A549 (cell line): Measurements from ENCODE around the gene ZNF605.

ENCODE experiments used
- BHLHE40 ChIP-seq: IDR thresholded peaks from 2 replicates; pipeline ENCODE4 v1.6.1; 2012; ENCODE audit warnings: low read depth, low read length, inconsistent platforms
- CEBPB ChIP-seq, 2 experiments: fragments of >200 bp in 1 of 2; sonication (Bioruptor Twin) in 1 of 2; formaldehyde crosslinking in 1 of 2; IDR thresholded peaks; 2 replicates each; pipeline ENCODE4 v1.6.1; 2012 to 2016
- CHD2 ChIP-seq: fragments of 150-350 bp; IDR thresholded peaks from 2 replicates; pipeline ENCODE4 v1.6.1; 2014; ENCODE audit warnings: low read length; ENCODE audit not compliant: partially characterized antibody
- CHD4 ChIP-seq: fragments of 200-600 bp; sonication (generic); IDR thresholded peaks from 2 replicates; pipeline ENCODE4 v1.6.1; 2016; ENCODE audit warnings: antibody characterized with exemption, mild to moderate bottlenecking, borderline replicate concordance
- JUN ChIP-seq, 2 experiments: fragments of >200 bp; sonication (Bioruptor Twin); formaldehyde crosslinking; IDR thresholded peaks; 2 replicates in 1 of 2; 3 replicates in 1 of 2; pipeline ENCODE4 v1.6.1; 2016 to 2017
- POLR2A ChIP-seq: IDR thresholded peaks from 2 replicates; pipeline ENCODE4 v1.6.1; 2012; ENCODE audit warnings: mild to moderate bottlenecking, low read length
- POLR2AphosphoS2 ChIP-seq: conservative IDR thresholded peaks from 2 replicates; pipeline ENCODE4 v1.6.1; 2012; ENCODE audit warnings: low read length, improper control_type of control experiment, inconsistent platforms
- RAD21 ChIP-seq, 2 experiments: fragments of >200 bp in 1 of 2; sonication (Bioruptor Twin) in 1 of 2; formaldehyde crosslinking in 1 of 2; IDR thresholded peaks in 1 of 2; conservative IDR thresholded peaks in 1 of 2; 2 replicates in 1 of 2; 3 replicates in 1 of 2; pipeline ENCODE4 v1.6.1; 2012 to 2018; ENCODE audit warnings: inconsistent platforms in 1 of 2
- RCOR1 ChIP-seq: fragments of 150-350 bp; IDR thresholded peaks from 2 replicates; pipeline ENCODE4 v1.6.1; 2014; ENCODE audit warnings: antibody characterized with exemption, low read length, low read depth
- TF ChIP-seq, protein P1 (sequence below): fragments of >200 bp; sonication (Bioruptor Twin); formaldehyde crosslinking; IDR thresholded peaks from 3 replicates; pipeline ENCODE4 v1.5.1; 2016
- TF ChIP-seq, protein P2 (sequence below): IDR thresholded peaks from 2 replicates; pipeline ENCODE4 v1.6.1; 2012
- TF ChIP-seq, protein P3 (sequence below): fragments of 450-650 bp; IDR thresholded peaks from 2 replicates; pipeline ENCODE4 v1.6.1; 2014; ENCODE audit warnings: antibody characterized with exemption
- TF ChIP-seq, protein P4 (sequence below): fragments of 250-450 bp; sonication (Bioruptor Pico); IDR thresholded peaks from 2 replicates; pipeline ENCODE4 v1.5.0; 2021; ENCODE audit warnings: mild to moderate bottlenecking, moderate library complexity, borderline replicate concordance

DNA sequence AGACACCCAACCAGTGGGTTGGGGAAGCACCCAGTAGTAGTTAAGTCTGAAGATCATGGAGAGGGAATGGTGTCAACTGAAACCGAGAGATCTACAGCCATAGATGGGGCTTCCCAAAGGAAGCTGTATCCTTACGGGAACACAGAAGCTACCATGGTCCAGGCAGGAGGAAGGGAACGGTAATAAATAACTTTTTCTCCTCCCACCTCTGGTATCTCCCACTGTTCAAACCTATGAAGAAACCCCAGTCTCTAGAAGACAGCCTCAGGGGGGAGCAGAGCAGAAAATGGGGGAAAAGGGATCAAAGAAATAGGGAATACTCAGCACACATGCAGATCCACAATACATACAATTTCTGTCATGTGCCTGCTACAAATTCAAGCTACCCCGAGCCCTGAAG lies 33.4 kb downstream of the ZNF605 start:
- no peak for TF ChIP-seq POLR2AphosphoS2
- TF ChIP-seq, protein P1, sequence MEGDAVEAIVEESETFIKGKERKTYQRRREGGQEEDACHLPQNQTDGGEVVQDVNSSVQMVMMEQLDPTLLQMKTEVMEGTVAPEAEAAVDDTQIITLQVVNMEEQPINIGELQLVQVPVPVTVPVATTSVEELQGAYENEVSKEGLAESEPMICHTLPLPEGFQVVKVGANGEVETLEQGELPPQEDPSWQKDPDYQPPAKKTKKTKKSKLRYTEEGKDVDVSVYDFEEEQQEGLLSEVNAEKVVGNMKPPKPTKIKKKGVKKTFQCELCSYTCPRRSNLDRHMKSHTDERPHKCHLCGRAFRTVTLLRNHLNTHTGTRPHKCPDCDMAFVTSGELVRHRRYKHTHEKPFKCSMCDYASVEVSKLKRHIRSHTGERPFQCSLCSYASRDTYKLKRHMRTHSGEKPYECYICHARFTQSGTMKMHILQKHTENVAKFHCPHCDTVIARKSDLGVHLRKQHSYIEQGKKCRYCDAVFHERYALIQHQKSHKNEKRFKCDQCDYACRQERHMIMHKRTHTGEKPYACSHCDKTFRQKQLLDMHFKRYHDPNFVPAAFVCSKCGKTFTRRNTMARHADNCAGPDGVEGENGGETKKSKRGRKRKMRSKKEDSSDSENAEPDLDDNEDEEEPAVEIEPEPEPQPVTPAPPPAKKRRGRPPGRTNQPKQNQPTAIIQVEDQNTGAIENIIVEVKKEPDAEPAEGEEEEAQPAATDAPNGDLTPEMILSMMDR = no peak
- no peak for TF ChIP-seq RAD21 (conservative IDR thresholded peaks at IDR 0.05 in 1 of 2, IDR thresholded peaks at IDR 0.05 in 1 of 2)
- TF ChIP-seq JUN (IDR thresholded peaks at IDR 0.05) = no peak
- no peak for TF ChIP-seq RCOR1
- no peak for TF ChIP-seq CHD2
- no peak for TF ChIP-seq BHLHE40
- TF ChIP-seq POLR2A = no peak
- TF ChIP-seq, protein P2, sequence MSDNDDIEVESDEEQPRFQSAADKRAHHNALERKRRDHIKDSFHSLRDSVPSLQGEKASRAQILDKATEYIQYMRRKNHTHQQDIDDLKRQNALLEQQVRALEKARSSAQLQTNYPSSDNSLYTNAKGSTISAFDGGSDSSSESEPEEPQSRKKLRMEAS = no peak
- TF ChIP-seq CEBPB (IDR thresholded peaks at IDR 0.05) = no peak
- TF ChIP-seq, protein P3, sequence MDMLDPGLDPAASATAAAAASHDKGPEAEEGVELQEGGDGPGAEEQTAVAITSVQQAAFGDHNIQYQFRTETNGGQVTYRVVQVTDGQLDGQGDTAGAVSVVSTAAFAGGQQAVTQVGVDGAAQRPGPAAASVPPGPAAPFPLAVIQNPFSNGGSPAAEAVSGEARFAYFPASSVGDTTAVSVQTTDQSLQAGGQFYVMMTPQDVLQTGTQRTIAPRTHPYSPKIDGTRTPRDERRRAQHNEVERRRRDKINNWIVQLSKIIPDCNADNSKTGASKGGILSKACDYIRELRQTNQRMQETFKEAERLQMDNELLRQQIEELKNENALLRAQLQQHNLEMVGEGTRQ = no peak
- no peak for TF ChIP-seq CHD4
- TF ChIP-seq, protein P4, sequence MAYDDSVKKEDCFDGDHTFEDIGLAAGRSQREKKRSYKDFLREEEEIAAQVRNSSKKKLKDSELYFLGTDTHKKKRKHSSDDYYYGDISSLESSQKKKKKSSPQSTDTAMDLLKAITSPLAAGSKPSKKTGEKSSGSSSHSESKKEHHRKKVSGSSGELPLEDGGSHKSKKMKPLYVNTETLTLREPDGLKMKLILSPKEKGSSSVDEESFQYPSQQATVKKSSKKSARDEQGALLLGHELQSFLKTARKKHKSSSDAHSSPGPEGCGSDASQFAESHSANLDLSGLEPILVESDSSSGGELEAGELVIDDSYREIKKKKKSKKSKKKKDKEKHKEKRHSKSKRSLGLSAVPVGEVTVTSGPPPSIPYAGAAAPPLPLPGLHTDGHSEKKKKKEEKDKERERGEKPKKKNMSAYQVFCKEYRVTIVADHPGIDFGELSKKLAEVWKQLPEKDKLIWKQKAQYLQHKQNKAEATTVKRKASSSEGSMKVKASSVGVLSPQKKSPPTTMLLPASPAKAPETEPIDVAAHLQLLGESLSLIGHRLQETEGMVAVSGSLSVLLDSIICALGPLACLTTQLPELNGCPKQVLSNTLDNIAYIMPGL (CRISPR knock-in tag) = no peak
